AG08395 (cell line): Measurements from ENCODE around the gene PBRM1.
A peak's percentile ranks its signal among the peaks of the same experiment; 100 is the strongest.

Experiments
- DNase-seq: peaks from one replicate; pipeline ENCODE4 v3.0.0; 2012; ENCODE audit warnings: mixed read lengths, low spot score

Gene PBRM1

GRCh38 chr3:52509753-52510328 is 175.9 kb downstream of the PBRM1 start:
- DNase-seq: no peak

DNA sequence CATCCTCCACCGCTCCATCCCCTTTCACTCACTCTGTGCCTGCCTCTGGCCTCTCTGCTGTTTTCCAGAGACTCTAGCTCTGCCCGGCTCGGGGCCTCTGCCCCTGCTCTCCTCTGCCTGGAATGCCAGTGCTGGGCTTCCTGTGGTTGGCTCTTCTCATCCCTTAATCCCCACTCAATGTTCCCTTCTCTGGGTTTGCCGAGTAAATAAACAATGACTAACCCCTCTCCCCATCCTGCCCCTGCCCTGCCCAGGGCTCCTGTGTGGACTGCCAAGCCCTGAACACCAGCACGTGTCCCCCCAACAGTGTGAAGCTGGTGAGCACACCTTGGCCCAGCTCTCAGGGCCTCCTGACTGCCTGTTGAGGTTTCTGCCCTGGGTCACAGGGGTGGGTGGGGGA is 178.4 kb downstream of the PBRM1 start:
- DNase-seq: peak; percentile 52

DNA sequence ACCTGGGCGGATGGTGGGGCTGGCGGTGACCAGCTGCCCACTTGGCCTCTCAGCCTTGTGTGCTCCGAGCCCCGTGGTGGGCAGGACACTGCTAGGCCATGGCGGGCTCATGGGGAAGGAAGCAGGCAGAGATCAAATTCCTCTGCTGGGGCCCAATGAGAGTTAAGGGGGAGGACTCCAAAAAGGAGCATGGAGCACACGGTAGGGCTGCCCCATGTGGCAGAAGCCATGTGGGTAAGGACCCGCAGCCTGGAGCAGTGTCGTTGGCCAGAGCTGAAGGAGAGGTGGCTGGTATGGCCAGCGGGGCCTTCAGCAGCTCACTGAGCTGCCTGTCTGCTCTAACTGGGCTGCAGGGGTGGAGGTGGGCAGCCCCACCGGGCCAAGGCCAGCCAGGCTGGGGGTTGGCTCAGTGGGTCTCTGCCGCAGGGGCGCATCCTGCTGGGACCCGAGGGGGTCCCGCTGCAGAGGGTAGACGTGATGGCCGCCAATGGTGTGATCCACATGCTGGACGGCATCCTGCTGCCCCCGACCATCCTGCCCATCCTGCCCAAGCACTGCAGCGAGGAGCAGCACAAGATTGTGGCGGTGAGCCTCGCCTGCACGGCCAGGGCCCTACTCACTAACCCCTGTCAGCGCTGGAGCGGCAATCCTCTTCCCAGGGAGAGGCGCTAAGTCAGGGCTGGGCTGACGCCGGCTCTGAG is 179.3 kb downstream of the PBRM1 start:
- no peak for DNase-seq

GRCh38 chr3:52504977-52505376 is 180.7 kb downstream of the PBRM1 start:
- no peak for DNase-seq

- DNase-seq: no peak
Measured at GRCh38 chr3:52503788-52504424, 181.8 kb downstream of the PBRM1 start.

- DNase-seq: no peak
Measured at GRCh38 chr3:52502808-52503350, 182.8 kb downstream of the PBRM1 start.

DNA sequence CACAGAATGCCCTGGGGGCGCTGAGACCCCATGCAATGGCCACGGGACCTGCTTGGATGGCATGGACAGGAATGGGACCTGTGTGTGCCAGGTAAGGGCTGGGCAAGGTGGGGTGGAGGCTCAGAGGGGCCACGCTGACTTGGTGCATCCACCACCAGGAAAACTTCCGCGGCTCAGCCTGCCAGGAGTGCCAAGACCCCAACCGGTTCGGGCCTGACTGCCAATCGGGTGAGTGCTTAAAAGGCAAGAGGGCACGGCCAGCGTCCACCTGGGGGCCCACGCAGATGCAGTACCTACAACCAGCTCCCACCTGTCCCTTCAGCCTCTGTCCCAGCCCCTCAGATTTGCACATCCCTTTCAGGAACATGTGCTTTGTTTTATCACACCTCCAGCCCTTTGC is 183.7 kb downstream of the PBRM1 start:
- DNase-seq: no peak

DNA sequence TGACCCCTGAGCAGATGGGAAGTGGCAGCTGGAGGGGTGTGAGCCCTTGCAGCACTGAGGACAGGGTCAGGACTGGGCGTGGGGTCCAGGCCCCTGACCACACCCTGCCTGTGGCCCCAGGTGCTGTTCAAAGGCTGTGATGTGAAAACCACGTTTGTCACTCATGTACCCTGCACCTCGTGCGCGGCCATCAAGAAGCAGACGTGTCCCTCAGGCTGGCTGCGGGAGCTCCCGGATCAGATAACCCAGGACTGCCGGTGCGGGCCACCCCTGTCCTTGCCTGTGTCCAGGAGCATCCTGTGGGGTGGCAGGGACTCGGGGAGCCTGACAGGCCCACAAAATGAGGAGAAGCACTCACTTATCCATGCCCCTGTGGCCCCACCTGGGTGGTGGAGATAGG is 184.7 kb downstream of the PBRM1 start:
- no peak for DNase-seq

GRCh38 chr3:52498137-52499054 is 187.3 kb downstream of the PBRM1 start:
- peak; percentile 87 for DNase-seq

DNA sequence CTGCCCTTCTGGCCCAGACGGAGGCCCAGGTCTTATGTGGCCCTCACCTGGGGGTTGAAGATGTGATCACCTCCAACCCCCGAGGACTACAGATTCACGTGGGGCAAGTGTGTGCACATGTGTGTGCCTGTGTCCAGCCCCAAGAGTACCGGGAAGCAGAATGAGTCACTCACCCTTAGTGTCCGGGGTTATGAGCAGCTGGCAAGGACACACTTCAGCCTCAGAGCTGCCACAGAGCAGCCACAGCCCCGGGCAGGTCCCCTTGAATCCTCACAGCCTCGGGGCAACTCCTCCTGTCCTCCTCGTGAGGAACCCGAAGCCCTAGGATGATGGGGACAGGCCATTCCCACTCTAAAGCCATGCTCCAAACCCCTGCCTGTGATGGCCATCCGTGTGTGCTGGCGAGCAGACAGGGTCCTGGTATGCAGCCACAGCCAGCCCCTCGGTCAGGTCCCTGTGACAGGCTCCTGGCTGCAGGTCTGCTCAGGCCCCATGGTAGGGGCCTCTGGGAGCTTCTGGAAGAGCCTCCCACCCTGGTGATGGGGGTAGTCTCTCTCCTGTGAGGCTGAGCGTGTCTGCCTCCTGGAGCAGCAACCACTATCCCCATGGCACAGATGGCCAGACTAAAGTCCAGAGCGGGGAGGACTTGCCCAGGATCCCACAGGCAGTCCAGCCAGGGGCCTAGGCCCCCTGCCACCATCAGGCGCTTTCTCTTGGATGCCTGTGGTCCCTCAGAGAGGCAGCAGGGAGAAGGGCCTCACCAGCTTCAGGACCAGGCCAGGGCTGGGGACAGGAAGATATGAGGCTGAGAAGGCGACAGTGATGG is 189.7 kb downstream of the PBRM1 start:
- DNase-seq: peak; percentile 80
